Karpas-422 (cell line): Measurements from ENCODE around the gene CWC27. TPM values are rescaled to one million over a fixed set of nuclear protein-coding genes. Genes with fewer than 3 reads are reported as not detected.

ENCODE experiments used
- DNase-seq: peaks from one replicate; pipeline ENCODE4 v3.0.0-alpha.2; 2015
- H2AFZ ChIP-seq: fragments of 200-600 bp; sonication (generic); 2 replicates; pipeline ENCODE4 v1.6.1; 2014; ENCODE audit warnings: antibody characterized with exemption, low read length, mixed read lengths
- H3K27ac ChIP-seq: fragments of 200-600 bp; sonication (generic); 2 replicates; pipeline ENCODE4 v1.5.1; 2014; ENCODE audit warnings: mild to moderate bottlenecking, low read length, moderate library complexity
- H3K27me3 ChIP-seq: fragments of 200-600 bp; sonication (generic); 2 replicates; pipeline ENCODE4 v1.6.1; 2014; ENCODE audit warnings: low read length, mixed read lengths
- H3K36me3 ChIP-seq: fragments of 200-600 bp; sonication (generic); 2 replicates; pipeline ENCODE4 v1.6.1; 2014; ENCODE audit warnings: low read length, mixed read lengths; ENCODE audit not compliant: insufficient read depth
- H3K4me1 ChIP-seq: fragments of 200-600 bp; sonication (generic); 2 replicates; pipeline ENCODE4 v1.6.1; 2014; ENCODE audit warnings: mild to moderate bottlenecking, low read length, mixed read lengths
- H3K4me2 ChIP-seq: fragments of 200-600 bp; sonication (generic); 2 replicates; pipeline ENCODE4 v1.6.1; 2014; ENCODE audit warnings: low read length, low read depth, mild to moderate bottlenecking; ENCODE audit not compliant: poor library complexity, severe bottlenecking
- H3K4me3 ChIP-seq: fragments of 200-600 bp; sonication (generic); 2 replicates; pipeline ENCODE4 v1.5.1; 2014; ENCODE audit warnings: mild to moderate bottlenecking, antibody characterized with exemption, low read length, mixed read lengths
- H3K79me2 ChIP-seq: fragments of 200-600 bp; sonication (generic); 2 replicates; pipeline ENCODE4 v1.6.1; 2014; ENCODE audit warnings: mild to moderate bottlenecking, low read length, mixed read lengths
- H3K9ac ChIP-seq: fragments of 200-600 bp; sonication (generic); 2 replicates; pipeline ENCODE4 v1.6.0; 2014; ENCODE audit warnings: low read length
- H3K9me2 ChIP-seq: fragments of 200-600 bp; sonication (generic), shearing (Covaris generic); replicated peaks from 2 replicates; pipeline ENCODE4 v1.6.0; 2014; ENCODE audit warnings: mild to moderate bottlenecking, low read length, moderate library complexity; ENCODE audit not compliant: insufficient read depth
- H3K9me3 ChIP-seq: fragments of 300-700, 200-600 bp; sonication (generic); 2 replicates; pipeline ENCODE4 v1.6.1; 2014; ENCODE audit warnings: low read length, mixed read lengths
- H4K20me1 ChIP-seq: fragments of 200-600 bp; sonication (generic); 2 replicates; pipeline ENCODE4 v1.6.1; 2014; ENCODE audit warnings: mild to moderate bottlenecking, antibody characterized with exemption, low read length, low read depth; ENCODE audit not compliant: insufficient read depth
- total RNA-seq: library from RNA; depleted of rRNA; stranded (reverse); fragments of >200 nt; shearing (Covaris generic); gene quantifications from 2 replicates; pipeline ENCODE4 v1.2.3, GENCODE V29; 2014; ENCODE audit warnings: low replicate concordance

CWC27 gene
- total RNA-seq, 1 experiment from 2014 or later = 24.5 TPM

GRCh38 chr5:64754066-64754465, 14.7 kb upstream of the CWC27 start:
- Histone ChIP-seq H3K4me2 (no peak overlapping the region), H3K27ac (no peak overlapping the region), H3K9me3 (no peaks in the 10 kb centered on the region), H3K9me2 (no peaks in the 10 kb centered on the region), H3K79me2 (peaks cover 84% of the 10 kb centered on the region), H3K27me3 (no peaks in the 10 kb centered on the region), H3K36me3 (peaks cover 23% of the 10 kb centered on the region), H4K20me1 (no peaks in the 10 kb centered on the region), H3K4me3 (no peak overlapping the region), H3K4me1 (no peaks in the 10 kb centered on the region), H2AFZ (no peak overlapping the region), H3K9ac (no peak overlapping the region)
- DNase-seq = no peak

GRCh38 chr5:64758901-64759300, 9.8 kb upstream of the CWC27 start:
- Histone ChIP-seq H3K9me2 (no peaks in the 10 kb centered on the region), H3K9ac (no peak overlapping the region), H3K4me1 (no peaks in the 10 kb centered on the region), H3K4me2 (no peak overlapping the region), H2AFZ (no peak overlapping the region), H4K20me1 (no peaks in the 10 kb centered on the region), H3K36me3 (peaks cover 26% of the 10 kb centered on the region), H3K4me3 (no peak overlapping the region), H3K27me3 (no peaks in the 10 kb centered on the region), H3K27ac (no peak overlapping the region), H3K79me2 (peaks cover 96% of the 10 kb centered on the region), H3K9me3 (no peaks in the 10 kb centered on the region)
- no peak for DNase-seq

GRCh38 chr5:64759960-64760660, 8.6 kb upstream of the CWC27 start:
- H4K20me1 ChIP-seq = no peaks in the 10 kb centered on the region
- no peak overlapping the region for H3K27ac ChIP-seq
- no peaks in the 10 kb centered on the region for H3K9me3 ChIP-seq
- H3K36me3 ChIP-seq = peaks cover 35% of the 10 kb centered on the region
- H3K9ac ChIP-seq = no peak overlapping the region
- peaks cover 96% of the 10 kb centered on the region for H3K79me2 ChIP-seq
- no peak for DNase-seq
- no peaks in the 10 kb centered on the region for H3K27me3 ChIP-seq
- no peaks in the 10 kb centered on the region for H3K4me1 ChIP-seq
- no peaks in the 10 kb centered on the region for H3K9me2 ChIP-seq
- no peak overlapping the region for H3K4me3 ChIP-seq
- no peak overlapping the region for H3K4me2 ChIP-seq
- H2AFZ ChIP-seq = no peak overlapping the region

- H3K9me2 ChIP-seq = no peaks in the 10 kb centered on the region
- H3K79me2 ChIP-seq = peaks cover 95% of the 10 kb centered on the region
- no peak overlapping the region for H2AFZ ChIP-seq
- H3K9me3 ChIP-seq = no peaks in the 10 kb centered on the region
- peaks cover 20% of the 10 kb centered on the region for H3K4me1 ChIP-seq
- H3K9ac ChIP-seq = no peak overlapping the region
- peaks cover 39% of the 10 kb centered on the region; the same call in 1 of the 2 replicates for H3K36me3 ChIP-seq
- H3K27me3 ChIP-seq = no peaks in the 10 kb centered on the region
- no peak overlapping the region for H3K4me3 ChIP-seq
- H3K27ac ChIP-seq = no peak overlapping the region
- no peak overlapping the region for H3K4me2 ChIP-seq
- H4K20me1 ChIP-seq = no peaks in the 10 kb centered on the region
- DNase-seq = no peak
These were observed 4.7 kb upstream of the CWC27 start for GRCh38 chr5:64763948-64764503.

GRCh38 chr5:64765804-64766504, 2.8 kb upstream of the CWC27 start:
- Histone ChIP-seq H3K4me2 (peak overlapping the region; percentile 94), H3K4me3 (peak overlapping the region; percentile 81; the same call in 1 of the 2 replicates), H2AFZ (no peak overlapping the region), H3K9ac (no peak overlapping the region), H3K36me3 (peaks cover 29% of the 10 kb centered on the region; the same call in 1 of the 2 replicates), H3K9me2 (no peaks in the 10 kb centered on the region), H3K27me3 (no peaks in the 10 kb centered on the region), H3K27ac (no peak overlapping the region), H3K9me3 (no peaks in the 10 kb centered on the region), H4K20me1 (no peaks in the 10 kb centered on the region), H3K4me1 (peaks cover 36% of the 10 kb centered on the region), H3K79me2 (peaks cover 95% of the 10 kb centered on the region)
- no peak for DNase-seq

- Histone ChIP-seq H3K27ac (peak overlapping the region; percentile 71; the same call in 1 of the 2 replicates), H3K4me1 (peaks cover 46% of the 10 kb centered on the region), H3K27me3 (no peaks in the 10 kb centered on the region), H4K20me1 (no peaks in the 10 kb centered on the region), H3K9me3 (no peaks in the 10 kb centered on the region), H3K4me3 (peak overlapping the region; percentile 81), H2AFZ (no peak overlapping the region), H3K36me3 (peaks cover 29% of the 10 kb centered on the region; the same call in 1 of the 2 replicates), H3K9me2 (no peaks in the 10 kb centered on the region), H3K9ac (peak overlapping the region; percentile 87), H3K4me2 (peak overlapping the region; percentile 94), H3K79me2 (peaks cover 95% of the 10 kb centered on the region)
- peak; percentile 48 for DNase-seq
These were observed 1.8 kb upstream of the CWC27 start for GRCh38 chr5:64766941-64767340.

- H3K27ac ChIP-seq = peak overlapping the region; percentile 71
- H3K4me3 ChIP-seq = peak overlapping the region; percentile 81
- peak overlapping the region; percentile 94 for H3K4me2 ChIP-seq
- no peaks in the 10 kb centered on the region for H3K9me3 ChIP-seq
- no peaks in the 10 kb centered on the region for H3K9me2 ChIP-seq
- peaks cover 29% of the 10 kb centered on the region; the same call in 1 of the 2 replicates for H3K36me3 ChIP-seq
- H2AFZ ChIP-seq = peak overlapping the region; percentile 38; the same call in 1 of the 2 replicates
- H3K79me2 ChIP-seq = peaks cover 94% of the 10 kb centered on the region
- H3K9ac ChIP-seq = peak overlapping the region; percentile 87
- DNase-seq = peak; percentile 78
- no peaks in the 10 kb centered on the region for H4K20me1 ChIP-seq
- H3K4me1 ChIP-seq = peaks cover 49% of the 10 kb centered on the region
- H3K27me3 ChIP-seq = no peaks in the 10 kb centered on the region
These were observed 772 bp upstream of the CWC27 start for GRCh38 chr5:64767959-64768357.

- DNase-seq = no peak
- peak overlapping the region; percentile 87 for H3K9ac ChIP-seq
- peaks cover 59% of the 10 kb centered on the region for H3K4me1 ChIP-seq
- H3K4me2 ChIP-seq = peak overlapping the region; percentile 94
- peaks cover 93% of the 10 kb centered on the region for H3K79me2 ChIP-seq
- H3K4me3 ChIP-seq = peak overlapping the region; percentile 81
- H3K27ac ChIP-seq = no peak overlapping the region
- no peaks in the 10 kb centered on the region for H3K9me2 ChIP-seq
- no peaks in the 10 kb centered on the region for H3K27me3 ChIP-seq
- H4K20me1 ChIP-seq = no peaks in the 10 kb centered on the region
- no peaks in the 10 kb centered on the region for H3K9me3 ChIP-seq
- peaks cover 16% of the 10 kb centered on the region; the same call in 1 of the 2 replicates for H3K36me3 ChIP-seq
- no peak overlapping the region for H2AFZ ChIP-seq
These were observed 1.1 kb downstream of the CWC27 start for GRCh38 chr5:64769855-64770254.
